ENCODE measurements around the gene NUP133. TPM values are rescaled to one million over a fixed set of nuclear protein-coding genes. Genes with fewer than 3 reads are reported as not detected.

Gene NUP133
- total RNA-seq, 1 donor from 2014 or later = 42.9 TPM

GRCh38 chr1:229509576-229509975 lies 1.4 kb upstream of the NUP133 start:
- no peak for TF ChIP-seq CTCF (IDR thresholded peaks at IDR 0.05; ENCODE audit: partially characterized antibody, unreplicated experiment)
- Mint-ChIP-seq H3K9me3 (ENCODE audit: unreplicated experiment) (peaks cover 9% of the 10 kb centered on the region), H3K27ac (ENCODE audit: unreplicated experiment) (peak overlapping the region; percentile 95), H3K36me3 (ENCODE audit: unreplicated experiment) (no peaks in the 10 kb centered on the region), H3K4me1 (ENCODE audit: low read depth, unreplicated experiment) (peaks cover 10% of the 10 kb centered on the region), H3K4me3 (ENCODE audit: unreplicated experiment) (peak overlapping the region; percentile 94), H3K27me3 (ENCODE audit: unreplicated experiment) (peaks cover 6% of the 10 kb centered on the region)
- DNase-seq = no peak

- peak overlapping the region; percentile 94 for H3K4me3 Mint-ChIP-seq (ENCODE audit: unreplicated experiment)
- no peak for DNase-seq
- H3K27ac Mint-ChIP-seq (ENCODE audit: unreplicated experiment) = peak overlapping the region; percentile 95
- peaks cover 10% of the 10 kb centered on the region for H3K4me1 Mint-ChIP-seq (ENCODE audit: low read depth, unreplicated experiment)
- H3K36me3 Mint-ChIP-seq (ENCODE audit: unreplicated experiment) = no peaks in the 10 kb centered on the region
- H3K27me3 Mint-ChIP-seq (ENCODE audit: unreplicated experiment) = peaks cover 6% of the 10 kb centered on the region
- TF ChIP-seq CTCF (IDR thresholded peaks at IDR 0.05; ENCODE audit: partially characterized antibody, unreplicated experiment) = no peak
- H3K9me3 Mint-ChIP-seq (ENCODE audit: unreplicated experiment) = peaks cover 9% of the 10 kb centered on the region
These were observed 739 bp upstream of the NUP133 start for GRCh38 chr1:229508823-229509337.

GRCh38 chr1:229507502-229507901 lies 639 bp downstream of the NUP133 start:
- H3K27ac Mint-ChIP-seq (ENCODE audit: unreplicated experiment) = peak overlapping the region; percentile 93
- TF ChIP-seq CTCF (IDR thresholded peaks at IDR 0.05; ENCODE audit: partially characterized antibody, unreplicated experiment) = no peak
- H3K27me3 Mint-ChIP-seq (ENCODE audit: unreplicated experiment) = peaks cover 6% of the 10 kb centered on the region
- H3K9me3 Mint-ChIP-seq (ENCODE audit: unreplicated experiment) = peaks cover 9% of the 10 kb centered on the region
- H3K4me3 Mint-ChIP-seq (ENCODE audit: unreplicated experiment) = peak overlapping the region; percentile 94
- no peak for DNase-seq
- no peaks in the 10 kb centered on the region for H3K36me3 Mint-ChIP-seq (ENCODE audit: unreplicated experiment)
- H3K4me1 Mint-ChIP-seq (ENCODE audit: low read depth, unreplicated experiment) = peaks cover 10% of the 10 kb centered on the region

GRCh38 chr1:229506633-229507032 lies 1.5 kb downstream of the NUP133 start:
- Mint-ChIP-seq H3K27me3 (ENCODE audit: unreplicated experiment) (peaks cover 5% of the 10 kb centered on the region), H3K27ac (ENCODE audit: unreplicated experiment) (no peak overlapping the region), H3K4me3 (ENCODE audit: unreplicated experiment) (peak overlapping the region; percentile 94), H3K4me1 (ENCODE audit: low read depth, unreplicated experiment) (peaks cover 10% of the 10 kb centered on the region), H3K36me3 (ENCODE audit: unreplicated experiment) (no peaks in the 10 kb centered on the region), H3K9me3 (ENCODE audit: unreplicated experiment) (peaks cover 9% of the 10 kb centered on the region)
- no peak for TF ChIP-seq CTCF (IDR thresholded peaks at IDR 0.05; ENCODE audit: partially characterized antibody, unreplicated experiment)
- no peak for DNase-seq

- Mint-ChIP-seq H3K36me3 (ENCODE audit: unreplicated experiment) (no peaks in the 10 kb centered on the region), H3K4me3 (ENCODE audit: unreplicated experiment) (no peak overlapping the region), H3K27me3 (ENCODE audit: unreplicated experiment) (peaks cover 2% of the 10 kb centered on the region), H3K27ac (ENCODE audit: unreplicated experiment) (no peak overlapping the region), H3K9me3 (ENCODE audit: unreplicated experiment) (no peaks in the 10 kb centered on the region), H3K4me1 (ENCODE audit: low read depth, unreplicated experiment) (no peaks in the 10 kb centered on the region)
- DNase-seq = no peak
- TF ChIP-seq CTCF (IDR thresholded peaks at IDR 0.05; ENCODE audit: partially characterized antibody, unreplicated experiment) = no peak
These were observed 12.4 kb downstream of the NUP133 start for GRCh38 chr1:229495782-229496181.

All from glutamatergic neuron (in vitro differentiated cells).